Tibial nerve (tissue), 4 donors: Measurements from ENCODE around the gene FAM107B. TPM values are rescaled to one million over a fixed set of nuclear protein-coding genes. Genes with fewer than 3 reads are reported as not detected.

ENCODE experiments used
- DNase-seq, 2 donors: peaks; one replicate each; pipeline ENCODE4 v3.0.0-alpha.2; 2019; ENCODE audit warnings: low spot score in 2 of 2
- H3K27ac ChIP-seq, 4 donors: fragments of 200-600 bp; sonication (generic) in 3 of 4; one replicate each; pipeline ENCODE4 v1.5.1; 2017 to 2019; ENCODE audit warnings: mild to moderate bottlenecking in 1 of 4
- H3K27me3 ChIP-seq, 2 donors: fragments of 200-600 bp; sonication (generic) in 1 of 2; one replicate each; pipeline versions ENCODE4 v1.5.1 to v1.6.0; 2017 to 2019
- H3K36me3 ChIP-seq, 3 donors: fragments of 200-600 bp; sonication (generic); one replicate each; pipeline ENCODE4 v1.5.1; 2018 to 2019
- H3K4me1 ChIP-seq, 4 donors: fragments of 200-600 bp; sonication (generic) in 3 of 4; one replicate each; pipeline ENCODE4 v1.5.1; 2017 to 2019
- H3K4me3 ChIP-seq, 4 donors: fragments of 200-600 bp; sonication (generic) in 3 of 4; one replicate each; pipeline ENCODE4 v1.5.1; 2017 to 2019; ENCODE audit warnings: mild to moderate bottlenecking in 1 of 4, moderate library complexity in 1 of 4
- H3K9me3 ChIP-seq, 4 donors: fragments of 200-600 bp; sonication (generic) in 3 of 4; one replicate each; pipeline ENCODE4 v1.5.1; 2017 to 2019
- CTCF ChIP-seq, 5 experiments: fragments of 200-600 bp in 3 of 5; fragments of 450-650 bp in 2 of 5; sonication (generic) in 3 of 5; IDR thresholded peaks; one replicate each; pipeline ENCODE4 v1.5.1; 2016 to 2019; ENCODE audit warnings: antibody characterized with exemption in 5 of 5, mild to moderate bottlenecking in 3 of 5, moderate library complexity in 2 of 5
- EP300 ChIP-seq, 2 donors: sonication (generic); formaldehyde crosslinking; IDR thresholded peaks; one replicate each; pipeline ENCODE4 v1.6.1; 2017; ENCODE audit warnings: antibody characterized with exemption in 2 of 2, mild to moderate bottlenecking in 1 of 2
- POLR2A ChIP-seq, 2 donors: fragments of 450-650 bp; IDR thresholded peaks; one replicate each; pipeline ENCODE4 v1.6.1; 2017; ENCODE audit warnings: antibody characterized with exemption in 2 of 2, mild to moderate bottlenecking in 2 of 2, moderate library complexity in 2 of 2
- WGBS, 2 donors: methylation state at CpG; one replicate each; pipeline ENCODE4 v1.1.5; 2018; 5-methylcytosine and 5-hydroxymethylcytosine counted together
- total RNA-seq, 4 donors: library from RNA; depleted of rRNA; stranded (reverse); fragments of >200 nt; gene quantifications; one replicate each; pipeline ENCODE4 v1.1.0, GENCODE V29; 2016

The FAM107B gene
- total RNA-seq, 4 donors from 2014 or later, result 9.8 to 26.7 (median 16.9) TPM

GRCh38 chr10:14578060-14578952 lies 196.4 kb downstream of the FAM107B start:
- Histone ChIP-seq H3K4me3 (no peak overlapping the region), H3K4me1 (peaks cover 0 to 28% (median 7%) of the 10 kb centered on the region in 4 donors), H3K27ac (peak overlapping the region in 2 of 4 donors; percentile 47 to 51), H3K36me3 (no peaks in the 10 kb centered on the region), H3K9me3 (no peaks in the 10 kb centered on the region), H3K27me3 (no peaks in the 10 kb centered on the region)
- WGBS, 2 donors, result 69% methylated on average over 18 of the region's 18 CpGs
- TF ChIP-seq POLR2A (IDR thresholded peaks at IDR 0.05) (no peak), EP300 (IDR thresholded peaks at IDR 0.05) (peak in 1 of 2 donors; percentile 58), CTCF (IDR thresholded peaks at IDR 0.05) (no peak)
- peak in 1 of 2 donors; percentile 28 for DNase-seq

- no peaks in the 10 kb centered on the region for H3K9me3 ChIP-seq
- no peak overlapping the region for H3K27ac ChIP-seq
- H3K27me3 ChIP-seq, result no peaks in the 10 kb centered on the region
- DNase-seq, result no peak
- 76 to 88% methylated on average over 6 of the region's 6 CpGs for WGBS, 2 donors
- TF ChIP-seq CTCF (IDR thresholded peaks at IDR 0.05) (no peak), EP300 (IDR thresholded peaks at IDR 0.05) (no peak), POLR2A (IDR thresholded peaks at IDR 0.05) (no peak)
- H3K36me3 ChIP-seq, result no peaks in the 10 kb centered on the region
- peaks cover 0 to 23% (median 5%) of the 10 kb centered on the region in 4 donors for H3K4me1 ChIP-seq
- H3K4me3 ChIP-seq, result no peak overlapping the region
Measured at GRCh38 chr10:14574885-14575284, 199.8 kb downstream of the FAM107B start.

GRCh38 chr10:14574291-14574690 lies 200.4 kb downstream of the FAM107B start:
- no peaks in the 10 kb centered on the region for H3K27me3 ChIP-seq
- no peak overlapping the region for H3K4me3 ChIP-seq
- no peaks in the 10 kb centered on the region for H3K36me3 ChIP-seq
- no peaks in the 10 kb centered on the region for H3K9me3 ChIP-seq
- no peak for DNase-seq
- H3K4me1 ChIP-seq, result peaks cover 0 to 18% (median 1%) of the 10 kb centered on the region in 4 donors
- 80 to 87% methylated on average over 3 of the region's 3 CpGs for WGBS, 2 donors
- TF ChIP-seq POLR2A (IDR thresholded peaks at IDR 0.05) (no peak), CTCF (IDR thresholded peaks at IDR 0.05) (no peak)
- no peak overlapping the region for H3K27ac ChIP-seq

GRCh38 chr10:14573666-14574261 lies 200.9 kb downstream of the FAM107B start:
- 29 to 61% methylated on average over 1 of the region's 1 CpG for WGBS, 2 donors
- Histone ChIP-seq H3K4me1 (peaks cover 0 to 12% (median 0%) of the 10 kb centered on the region in 4 donors), H3K27ac (no peak overlapping the region), H3K9me3 (no peaks in the 10 kb centered on the region), H3K36me3 (no peaks in the 10 kb centered on the region), H3K4me3 (no peak overlapping the region), H3K27me3 (no peaks in the 10 kb centered on the region)
- no peak for DNase-seq
- no peak for TF ChIP-seq EP300 (IDR thresholded peaks at IDR 0.05)
- no peak for TF ChIP-seq POLR2A (IDR thresholded peaks at IDR 0.05)
- TF ChIP-seq CTCF (IDR thresholded peaks at IDR 0.05), result no peak

GRCh38 chr10:14572811-14573210 lies 201.9 kb downstream of the FAM107B start:
- H3K27ac ChIP-seq, result no peak overlapping the region

More at GRCh38 chr10:14572811-14573210, 201.9 kb downstream of the FAM107B start:
- H3K4me1 ChIP-seq, result peaks cover 0 to 11% (median 0%) of the 10 kb centered on the region in 4 donors
- H3K4me3 ChIP-seq, result no peak overlapping the region
- WGBS, 2 donors, result 90 to 92% methylated on average over 3 of the region's 3 CpGs
- H3K27me3 ChIP-seq, result no peaks in the 10 kb centered on the region
- DNase-seq, result no peak
- no peaks in the 10 kb centered on the region for H3K9me3 ChIP-seq
- H3K36me3 ChIP-seq, result peaks cover 0 to 5% (median 0%) of the 10 kb centered on the region in 3 donors
- no peak for TF ChIP-seq EP300 (IDR thresholded peaks at IDR 0.05)
- no peak for TF ChIP-seq POLR2A (IDR thresholded peaks at IDR 0.05)
- no peak for TF ChIP-seq CTCF (IDR thresholded peaks at IDR 0.05)
